22Rv1 (cell line): ENCODE results near the gene LRRC34.

Experiments used
- H3K27ac ChIP-seq: fragments of 450-650 bp; 2 replicates; pipeline ENCODE4 v1.5.1; 2017
- CTCF ChIP-seq: fragments of 450-650 bp; IDR thresholded peaks from 2 replicates; pipeline ENCODE4 v1.5.1; 2017; ENCODE audit warnings: mild to moderate bottlenecking
- ZFX ChIP-seq: fragments of 450-650 bp; IDR thresholded peaks from 2 replicates; pipeline ENCODE4 v1.6.1; 2017; ENCODE audit warnings: antibody characterized with exemption, borderline replicate concordance

LRRC34 gene

GRCh38 chr3:169835533-169835932 is 22.8 kb upstream of the LRRC34 start:
- H3K27ac ChIP-seq = no peak overlapping the region

DNA sequence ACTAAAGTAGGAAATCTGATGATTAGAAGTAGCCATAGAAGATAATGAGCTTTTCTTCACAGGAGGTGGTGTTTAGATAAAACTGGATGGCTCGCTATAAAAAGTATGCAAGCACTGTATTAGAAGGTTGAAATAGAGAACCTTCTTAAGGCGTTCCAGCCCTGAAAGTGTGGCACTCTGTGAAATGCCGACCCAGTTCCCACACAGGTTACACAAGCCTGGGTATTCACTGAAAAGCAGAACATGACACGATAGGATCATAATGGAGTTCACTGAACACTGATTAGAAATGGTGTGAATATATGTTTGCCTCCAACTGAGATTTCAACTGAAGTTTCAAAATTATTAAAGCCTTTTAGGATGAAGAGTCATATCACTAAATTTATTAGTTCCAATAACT is 15.0 kb upstream of the LRRC34 start:
- TF ChIP-seq ZFX (no peak), CTCF (no peak)
- H3K27ac ChIP-seq = no peak overlapping the region

More at GRCh38 chr3:169835533-169835932, 22.8 kb upstream of the LRRC34 start:
- no peak for TF ChIP-seq ZFX
- TF ChIP-seq CTCF = no peak

DNA sequence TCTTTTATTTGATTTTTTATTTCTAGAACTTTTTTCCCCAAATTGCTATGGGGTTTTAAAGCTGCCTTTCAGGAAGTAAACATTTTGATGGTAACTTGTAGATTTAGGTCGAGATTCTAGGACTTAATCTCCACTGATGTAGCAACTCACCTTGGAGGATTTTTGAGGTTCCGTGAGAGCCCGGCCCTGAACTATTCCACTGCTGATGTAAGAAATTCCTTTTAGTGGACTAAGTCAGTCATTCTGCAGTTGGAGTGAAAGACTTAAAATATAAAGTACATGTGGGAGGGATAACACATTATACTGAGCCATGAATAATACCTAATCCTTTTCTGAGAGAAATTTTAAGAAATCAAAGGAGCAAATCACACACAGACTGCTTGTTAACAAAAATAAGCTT is 12.6 kb upstream of the LRRC34 start:
- H3K27ac ChIP-seq = no peak overlapping the region
- TF ChIP-seq CTCF (no peak), ZFX (no peak)

DNA sequence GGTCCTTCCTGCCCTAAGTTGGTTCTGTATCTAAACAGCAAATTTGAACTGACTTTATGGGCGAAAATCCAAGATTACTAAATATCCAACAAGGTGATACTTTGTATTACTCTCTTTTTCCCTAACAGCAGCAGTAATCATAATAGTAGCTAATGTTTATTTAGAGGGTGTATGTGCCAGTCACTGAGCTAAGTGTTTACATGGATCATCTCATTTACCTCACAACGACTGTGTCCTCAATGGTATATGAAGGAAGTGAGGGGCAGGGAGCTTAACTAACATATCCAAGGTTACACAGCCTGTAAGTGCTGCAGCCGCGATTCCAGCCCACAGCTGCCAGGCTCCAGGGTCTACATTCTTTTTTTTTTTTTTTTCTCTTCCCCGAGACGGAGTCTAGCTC is 10.3 kb upstream of the LRRC34 start:
- TF ChIP-seq CTCF (no peak), ZFX (no peak)
- H3K27ac ChIP-seq = no peak overlapping the region

GRCh38 chr3:169822540-169822939 is 9.8 kb upstream of the LRRC34 start:
- no peak overlapping the region for H3K27ac ChIP-seq
- TF ChIP-seq CTCF (no peak), ZFX (no peak)

- no peak for TF ChIP-seq ZFX
- TF ChIP-seq CTCF = no peak
- H3K27ac ChIP-seq = no peak overlapping the region
Observed at GRCh38 chr3:169822091-169822490, 9.4 kb upstream of the LRRC34 start.

GRCh38 chr3:169818316-169818715 is 5.6 kb upstream of the LRRC34 start:
- TF ChIP-seq ZFX = no peak
- H3K27ac ChIP-seq = no peak overlapping the region

DNA sequence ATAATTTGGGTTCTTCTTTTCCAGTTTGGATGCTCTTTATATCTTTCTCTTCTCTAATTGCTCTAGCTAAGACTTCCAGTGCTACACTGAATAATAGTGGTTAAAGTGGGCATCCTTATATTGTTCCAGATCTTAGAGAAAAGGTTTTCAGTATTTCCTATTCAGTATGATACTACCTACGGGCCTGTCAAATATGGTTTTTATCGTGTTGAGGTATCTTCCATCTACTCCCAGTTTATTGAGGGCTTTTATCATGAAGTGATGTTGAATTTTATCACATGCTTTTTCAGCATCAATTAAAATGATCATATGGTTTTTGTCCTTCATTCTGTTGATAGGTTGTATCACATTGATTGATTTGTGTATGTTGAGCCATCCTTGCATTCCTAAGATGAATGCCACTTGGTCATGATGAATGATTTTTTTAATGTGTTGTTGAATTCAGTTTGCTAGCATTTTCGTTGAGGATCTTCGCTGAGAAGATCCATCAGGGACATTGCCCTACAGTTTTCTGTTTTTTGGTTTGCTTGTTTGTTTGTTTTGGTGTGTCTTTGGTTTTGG is 3.0 kb upstream of the LRRC34 start:
- TF ChIP-seq CTCF = no peak
- no peak for TF ChIP-seq ZFX
- H3K27ac ChIP-seq = no peak overlapping the region
